Measurements from ENCODE around the gene CUL7.

Gene CUL7

GRCh38 chr6:43074847-43075669 is 21.4 kb upstream of the CUL7 start:
- no peak for DNase-seq (ENCODE audit: extremely low spot score)
- ChIA-PET CTCF (interaction anchor here (0.8 to 2.1 kb wide), 2 partner anchors 9 to 68 kb away, joined by 3 to 4 read pairs; no protein-coding TSS in a partner anchor), POLR2A (no interaction called here)
- TF ChIP-seq CTCF (IDR thresholded peaks at IDR 0.05; ENCODE audit: control extremely low read depth, extremely low read depth, low read depth, missing control alignments) = no peak

GRCh38 chr6:43070028-43070632 is 16.5 kb upstream of the CUL7 start:
- ChIA-PET CTCF (interaction anchor here (1.0 to 3.8 kb wide), 5 partner anchors 9 to 112 kb away, joined by 3 to 19 read pairs (median 3); partner anchors contain the start of gene CUL9), POLR2A (no interaction called here)
- peak; percentile 11 for TF ChIP-seq CTCF (IDR thresholded peaks at IDR 0.05; ENCODE audit: control extremely low read depth, extremely low read depth, low read depth, missing control alignments)
- DNase-seq (ENCODE audit: extremely low spot score) = peak; percentile 77

GRCh38 chr6:43062818-43063217 is 9.2 kb upstream of the CUL7 start:
- TF ChIP-seq CTCF (IDR thresholded peaks at IDR 0.05; ENCODE audit: control extremely low read depth, extremely low read depth, low read depth, missing control alignments) = no peak
- no peak for DNase-seq (ENCODE audit: extremely low spot score)
- POLR2A ChIA-PET = no interaction called here
- CTCF ChIA-PET = interaction anchor here (0.8 to 1.5 kb wide), 4 partner anchors 10 to 172 kb away, joined by 3 to 4 read pairs (median 3); partner anchors contain the start of gene KLHDC3

GRCh38 chr6:43061861-43062260 is 8.2 kb upstream of the CUL7 start:
- TF ChIP-seq CTCF (IDR thresholded peaks at IDR 0.05; ENCODE audit: control extremely low read depth, extremely low read depth, low read depth, missing control alignments) = no peak
- POLR2A ChIA-PET = no interaction called here
- CTCF ChIA-PET = interaction anchor here (1.8 kb wide), 2 partner anchors 7 to 55 kb away, joined by 5 read pairs; no protein-coding TSS in a partner anchor
- no peak for DNase-seq (ENCODE audit: extremely low spot score)

GRCh38 chr6:43060755-43061633 is 7.3 kb upstream of the CUL7 start:
- CTCF ChIA-PET = interaction anchor here (0.9 to 1.8 kb wide), 4 partner anchors 8 to 83 kb away, joined by 3 to 5 read pairs (median 4); no protein-coding TSS in a partner anchor
- DNase-seq (ENCODE audit: extremely low spot score) = no peak
- no peak for TF ChIP-seq CTCF (IDR thresholded peaks at IDR 0.05; ENCODE audit: control extremely low read depth, extremely low read depth, low read depth, missing control alignments)
- POLR2A ChIA-PET = no interaction called here
